Measurements from ENCODE around the gene RIMS1.

Gene RIMS1

GRCh38 chr6:71908162-71908765, 21.9 kb downstream of the RIMS1 start:
- TF ChIP-seq CTCF (conservative IDR thresholded peaks at IDR 0.05), result no peak
- no peak overlapping the region for H3K27ac ChIP-seq

GRCh38 chr6:71913444-71914234, 27.3 kb downstream of the RIMS1 start:
- TF ChIP-seq CTCF (conservative IDR thresholded peaks at IDR 0.05), result no peak
- no peak overlapping the region for H3K27ac ChIP-seq

- no peak overlapping the region for H3K27ac ChIP-seq
- TF ChIP-seq CTCF (conservative IDR thresholded peaks at IDR 0.05), result no peak
Observed at GRCh38 chr6:71929047-71929446, 42.7 kb downstream of the RIMS1 start.

- H3K27ac ChIP-seq, result no peak overlapping the region
- TF ChIP-seq CTCF (conservative IDR thresholded peaks at IDR 0.05), result no peak
Observed at GRCh38 chr6:71933881-71934280, 47.5 kb downstream of the RIMS1 start.

GRCh38 chr6:71965404-71965803, 79.1 kb downstream of the RIMS1 start:
- no peak for TF ChIP-seq CTCF (conservative IDR thresholded peaks at IDR 0.05)
- no peak overlapping the region for H3K27ac ChIP-seq

GRCh38 chr6:71967436-71967835, 81.1 kb downstream of the RIMS1 start:
- no peak for TF ChIP-seq CTCF (conservative IDR thresholded peaks at IDR 0.05)
- H3K27ac ChIP-seq, result no peak overlapping the region

GRCh38 chr6:71977884-71978283, 91.5 kb downstream of the RIMS1 start:
- TF ChIP-seq CTCF (conservative IDR thresholded peaks at IDR 0.05), result no peak
- no peak overlapping the region for H3K27ac ChIP-seq

Measured in VCaP (cell line).